H1 (cell line): Measurements from ENCODE around the gene TATDN2. TPM values are rescaled to one million over a fixed set of nuclear protein-coding genes. Genes with fewer than 3 reads are reported as not detected.

Experiments used
- HDAC2 ChIP-seq, 2 experiments: fragments of 300-600 bp in 1 of 2; sonication (generic) in 1 of 2; IDR thresholded peaks; 2 replicates each; pipeline ENCODE4 v1.6.1; 2011 to 2012; ENCODE audit warnings: low read depth in 2 of 2, low read length in 2 of 2, mild to moderate bottlenecking in 2 of 2, moderate library complexity in 2 of 2, borderline replicate concordance in 1 of 2, inconsistent platforms in 1 of 2
- PHF8 ChIP-seq: fragments of 200-600 bp; sonication (generic); conservative IDR thresholded peaks from 2 replicates; pipeline ENCODE4 v1.7.1; 2012; ENCODE audit warnings: low read depth, mild to moderate bottlenecking, inconsistent platforms, low read length, moderate library complexity
- RFX5 ChIP-seq: IDR thresholded peaks from 2 replicates; pipeline ENCODE4 v1.6.1; 2011; ENCODE audit warnings: low read depth, low read length, improper control_type of control experiment, borderline replicate concordance
- RXRA ChIP-seq: IDR thresholded peaks from 2 replicates; pipeline ENCODE4 v1.6.1; 2011; ENCODE audit warnings: low read depth, mild to moderate bottlenecking, low read length, moderate library complexity; ENCODE audit not compliant: insufficient read depth
- TAF1 ChIP-seq: IDR thresholded peaks from 2 replicates; pipeline ENCODE4 v1.6.1; 2011; ENCODE audit warnings: mild to moderate bottlenecking, low read depth, low read length
- YY1 ChIP-seq: IDR thresholded peaks from 2 replicates; pipeline ENCODE4 v1.6.1; 2011; ENCODE audit warnings: low read depth, mild to moderate bottlenecking, low read length
- polyA plus RNA-seq, 7 experiments: library from polyadenylated mRNA; depleted of rRNA in 3 of 7; stranded (reverse) in 5 of 7; unstranded in 2 of 7; fragments of >200 nt in 5 of 7; fragments of 200-250 nt in 2 of 7; gene quantifications; 1 replicate in 5 of 7; 2 replicates in 1 of 7; 4 replicates in 1 of 7; pipeline versions ENCODE4 v1.2.1 to v1.2.3, GENCODE V29; 2011 to 2013; ENCODE audit warnings: missing spikeins in 2 of 7, mixed read lengths in 2 of 7
- total RNA-seq: library from RNA; stranded (reverse); fragmentation: NEBNext Ultra II Directional; extraction: Animal tissue kit (Norgen Biotek cat#: 25700); gene quantifications from 2 replicates; pipeline ENCODE4 v1.2.1, GENCODE V29; 2021

The TATDN2 gene
- total and polyA plus RNA-seq, 2 of the 8 experiments (the other 6 are each of a cell fraction or from before 2014, with no cell fraction given): 12.1 to 34.8 TPM

DNA sequence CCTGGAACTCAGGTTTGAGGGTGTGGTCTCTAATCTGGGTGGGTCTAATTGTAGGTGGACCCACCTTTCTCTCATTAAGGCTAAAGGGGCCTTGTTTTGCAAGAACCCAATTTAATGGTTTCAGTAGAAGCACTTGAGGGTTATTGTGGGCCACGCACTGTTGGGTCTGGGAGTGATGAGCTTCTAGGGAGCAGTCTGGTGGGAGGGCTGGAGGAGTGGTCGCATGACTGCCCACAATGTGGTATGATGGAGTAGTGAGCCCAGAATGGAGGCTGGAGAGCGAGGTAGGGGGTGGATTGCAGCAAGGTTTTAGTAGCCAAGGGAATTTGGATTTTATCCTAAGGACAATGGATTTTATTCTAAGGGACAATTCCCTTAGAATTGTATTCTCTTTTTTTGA is 2.7 kb downstream of the TATDN2 start (continued):
- TF ChIP-seq PHF8: no peak
- no peak for TF ChIP-seq TAF1
- TF ChIP-seq HDAC2 (IDR thresholded peaks at IDR 0.05; ENCODE audit: borderline replicate concordance in 1 of 2, low read depth in 2 of 2, low read length in 2 of 2): no peak
- no peak for TF ChIP-seq RFX5
- no peak for TF ChIP-seq YY1
- TF ChIP-seq RXRA: no peak
